GM12891 (cell line): ENCODE results near the gene MRPL34.

Source experiments
- POLR2A ChIP-seq: IDR thresholded peaks from 2 replicates; pipeline ENCODE4 v1.6.1; 2011; ENCODE audit warnings: low read depth, low read length, control low read depth
- POLR2AphosphoS5 ChIP-seq: IDR thresholded peaks from 2 replicates; pipeline ENCODE4 v1.6.1; 2011; ENCODE audit warnings: low read depth, low read length, control low read depth
- SPI1 ChIP-seq: IDR thresholded peaks from 2 replicates; pipeline ENCODE4 v1.6.1; 2011; ENCODE audit warnings: low read depth, low read length, control low read depth
- TAF1 ChIP-seq: IDR thresholded peaks from 2 replicates; pipeline ENCODE4 v1.6.1; 2011; ENCODE audit warnings: low read depth, low read length, control low read depth

DNA sequence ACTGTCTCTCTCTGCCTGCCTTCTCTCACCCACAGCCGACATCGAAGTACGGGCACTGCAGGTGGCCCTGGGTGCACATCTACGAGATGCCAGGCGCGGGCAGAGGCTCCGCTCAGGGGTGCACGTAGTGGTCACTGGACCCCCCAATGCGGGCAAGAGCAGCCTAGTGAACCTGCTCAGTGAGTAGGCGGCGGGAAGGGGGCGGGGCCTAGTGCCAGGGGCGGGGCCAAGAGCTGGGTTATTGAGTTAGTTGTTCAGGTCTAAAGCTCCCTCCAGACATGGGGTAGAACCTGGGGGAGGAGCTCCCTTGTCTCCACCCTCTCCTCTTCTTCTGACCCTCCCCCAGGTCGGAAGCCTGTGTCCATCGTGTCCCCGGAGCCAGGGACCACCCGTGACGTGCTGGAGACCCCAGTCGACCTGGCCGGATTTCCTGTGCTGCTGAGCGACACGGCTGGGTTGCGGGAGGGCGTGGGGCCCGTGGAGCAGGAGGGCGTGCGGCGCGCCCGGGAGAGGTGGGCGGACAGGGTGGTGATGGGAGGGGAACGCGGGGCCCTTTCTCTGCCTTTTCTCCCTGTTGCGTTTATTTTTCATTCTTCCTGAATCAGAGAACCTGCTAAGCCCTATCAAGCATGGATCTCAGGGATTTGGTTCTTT, 33.5 kb downstream of the MRPL34 start:
- TF ChIP-seq TAF1, result no peak
- TF ChIP-seq POLR2A, result no peak
- TF ChIP-seq SPI1, result no peak
- no peak for TF ChIP-seq POLR2AphosphoS5
